ENCODE measurements around the gene FBXL5.

- TF ChIP-seq FOXA3 (CRISPR knock-in tag; IDR thresholded peaks at IDR 0.05) (no peak), ZFAT (CRISPR knock-in tag; conservative IDR thresholded peaks at IDR 0.05) (no peak), TSC22D2 (CRISPR knock-in tag; IDR thresholded peaks at IDR 0.05; ENCODE audit: borderline replicate concordance) (no peak), PHF8 (CRISPR knock-in tag; IDR thresholded peaks at IDR 0.05) (no peak), ZNF296 (CRISPR knock-in tag; conservative IDR thresholded peaks at IDR 0.05) (no peak), TCF7 (IDR thresholded peaks at IDR 0.05; ENCODE audit: low read depth) (no peak), CTCF (CRISPR knock-in tag; IDR thresholded peaks at IDR 0.05) (no peak), RXRA (CRISPR knock-in tag; IDR thresholded peaks at IDR 0.05) (no peak), ZBTB20 (CRISPR knock-in tag; IDR thresholded peaks at IDR 0.05; ENCODE audit: borderline replicate concordance, low read depth) (no peak), YY1 (IDR thresholded peaks at IDR 0.05; ENCODE audit: insufficient read depth, insufficient replicate concordance, low read depth, low read length) (no peak)
Observed at GRCh38 chr4:15638418-15638817, 16.7 kb downstream of the FBXL5 start.
